ENCODE measurements around the gene SSH2.
"Not testable (repeated sequence)": the region's sequence is repeated elsewhere in the genome, so short reads cannot be mapped to it uniquely, and the experiment has no call there.

SSH2 gene

GRCh38 chr17:29968271-29968670 is 38.2 kb upstream of the SSH2 start:
- Histone ChIP-seq H3K4me2 (ENCODE audit: low read length) (no peak overlapping the region), H3K79me2 (no peaks in the 10 kb centered on the region), H3K27ac (no peak overlapping the region), H3K36me3 (ENCODE audit: control insufficient read depth, insufficient read depth, low read length) (no peaks in the 10 kb centered on the region), H3K4me3 (ENCODE audit: low read depth, low read length) (no peak overlapping the region), H3K9ac (no peak overlapping the region), H2AFZ (no peak overlapping the region), H3K4me1 (no peaks in the 10 kb centered on the region), H3K27me3 (ENCODE audit: control insufficient read depth, insufficient read depth, low read length) (no peaks in the 10 kb centered on the region), H3K9me3 (ENCODE audit: control insufficient read depth, low read length) (no peaks in the 10 kb centered on the region)
- no peak for TF ChIP-seq CTCF (IDR thresholded peaks at IDR 0.05)

GRCh38 chr17:29962656-29963055 is 32.6 kb upstream of the SSH2 start:
- no peaks in the 10 kb centered on the region for H3K79me2 ChIP-seq
- H3K4me1 ChIP-seq = no peaks in the 10 kb centered on the region
- no peak overlapping the region for H3K4me3 ChIP-seq (ENCODE audit: low read depth, low read length)
- no peak for TF ChIP-seq CTCF (IDR thresholded peaks at IDR 0.05)
- no peak overlapping the region for H3K4me2 ChIP-seq (ENCODE audit: low read length)
- H2AFZ ChIP-seq = no peak overlapping the region
- H3K9ac ChIP-seq = no peak overlapping the region
- no peak overlapping the region for H3K27ac ChIP-seq
- no peaks in the 10 kb centered on the region for H3K27me3 ChIP-seq (ENCODE audit: control insufficient read depth, insufficient read depth, low read length)
- H3K9me3 ChIP-seq (ENCODE audit: control insufficient read depth, low read length) = no peaks in the 10 kb centered on the region
- no peaks in the 10 kb centered on the region for H3K36me3 ChIP-seq (ENCODE audit: control insufficient read depth, insufficient read depth, low read length)

- H3K27me3 ChIP-seq (ENCODE audit: control insufficient read depth, insufficient read depth, low read length) = no peaks in the 10 kb centered on the region
- H2AFZ ChIP-seq = no peak overlapping the region
- H3K36me3 ChIP-seq (ENCODE audit: control insufficient read depth, insufficient read depth, low read length) = no peaks in the 10 kb centered on the region
- no peaks in the 10 kb centered on the region for H3K79me2 ChIP-seq
- H3K9me3 ChIP-seq (ENCODE audit: control insufficient read depth, low read length) = no peaks in the 10 kb centered on the region
- H3K4me1 ChIP-seq = no peaks in the 10 kb centered on the region
- H3K9ac ChIP-seq = no peak overlapping the region
- no peak overlapping the region for H3K27ac ChIP-seq
- no peak for TF ChIP-seq CTCF (IDR thresholded peaks at IDR 0.05)
- H3K4me3 ChIP-seq (ENCODE audit: low read depth, low read length) = no peak overlapping the region
- no peak overlapping the region for H3K4me2 ChIP-seq (ENCODE audit: low read length)
These were observed 29.8 kb upstream of the SSH2 start for GRCh38 chr17:29959658-29960337.

GRCh38 chr17:29958947-29959657 is 29.1 kb upstream of the SSH2 start:
- Histone ChIP-seq H3K27ac (no peak overlapping the region), H3K27me3 (ENCODE audit: control insufficient read depth, insufficient read depth, low read length) (no peaks in the 10 kb centered on the region), H3K36me3 (ENCODE audit: control insufficient read depth, insufficient read depth, low read length) (no peaks in the 10 kb centered on the region), H3K9ac (no peak overlapping the region), H3K4me3 (ENCODE audit: low read depth, low read length) (no peak overlapping the region), H2AFZ (no peak overlapping the region), H3K4me1 (no peaks in the 10 kb centered on the region), H3K9me3 (ENCODE audit: control insufficient read depth, low read length) (no peaks in the 10 kb centered on the region), H3K4me2 (ENCODE audit: low read length) (no peak overlapping the region), H3K79me2 (no peaks in the 10 kb centered on the region)
- TF ChIP-seq CTCF (IDR thresholded peaks at IDR 0.05) = no peak

- H3K4me2 ChIP-seq (ENCODE audit: low read length); H3K4me1 ChIP-seq; H3K9me3 ChIP-seq (ENCODE audit: control insufficient read depth, low read length); H3K27ac ChIP-seq; H3K4me3 ChIP-seq (ENCODE audit: low read depth, low read length); H3K79me2 ChIP-seq; H3K36me3 ChIP-seq (ENCODE audit: control insufficient read depth, insufficient read depth, low read length); H3K9ac ChIP-seq; H3K27me3 ChIP-seq (ENCODE audit: control insufficient read depth, insufficient read depth, low read length); H2AFZ ChIP-seq: not testable (repeated sequence)
These were observed 27.5 kb upstream of the SSH2 start for GRCh38 chr17:29957488-29957887.

Measured in parathyroid adenoma (tissue), 2 donors.